ENCODE results near the gene MIR17HG.
"Not testable (repeated sequence)": the region's sequence is repeated elsewhere in the genome, so short reads cannot be mapped to it uniquely, and the experiment has no call there.

MIR17HG gene

GRCh38 chr13:91351123-91351522 lies 3.6 kb downstream of the MIR17HG start:
- no peak for ATAC-seq (replicated peaks)
- peaks cover 13 to 14% of the 10 kb centered on the region in 2 donors for H3K4me1 Mint-ChIP-seq (ENCODE audit: low read depth in 2 of 2)
- H3K27me3 Mint-ChIP-seq: no peaks in the 10 kb centered on the region
- H3K9me3 Mint-ChIP-seq: no peaks in the 10 kb centered on the region
- no peak overlapping the region for H3K4me3 Mint-ChIP-seq
- DNase-seq: no peak
- H3K36me3 Mint-ChIP-seq (ENCODE audit: insufficient read depth): peaks cover 51% of the 10 kb centered on the region
- H3K27ac Mint-ChIP-seq: no peak overlapping the region

DNA sequence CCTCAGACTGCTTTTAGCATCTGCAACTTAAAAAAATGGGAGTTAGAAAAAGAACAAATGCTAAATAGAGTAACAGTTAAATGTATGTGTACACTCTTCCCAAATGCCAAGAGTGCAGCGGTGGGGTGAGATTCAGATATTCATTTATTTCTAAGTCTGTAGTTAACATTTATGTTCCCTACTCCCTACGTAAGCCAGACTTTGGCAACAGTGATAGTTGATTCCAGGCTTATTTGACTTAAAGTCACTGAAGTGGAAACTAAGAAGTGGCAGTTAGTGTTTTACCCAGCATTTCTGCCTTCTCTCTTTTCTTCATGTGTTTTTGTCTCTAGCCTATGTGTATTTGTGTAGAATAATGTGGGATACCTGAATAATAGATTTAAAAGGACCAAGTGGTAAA lies 4.5 kb downstream of the MIR17HG start:
- Mint-ChIP-seq H3K4me3 (no peak overlapping the region), H3K9me3 (no peaks in the 10 kb centered on the region), H3K27me3 (no peaks in the 10 kb centered on the region), H3K4me1 (ENCODE audit: low read depth in 2 of 2) (peaks cover 10 to 14% of the 10 kb centered on the region in 2 donors), H3K36me3 (ENCODE audit: insufficient read depth) (peaks cover 49% of the 10 kb centered on the region), H3K27ac (no peak overlapping the region)
- ATAC-seq (replicated peaks): no peak
- no peak for DNase-seq

DNA sequence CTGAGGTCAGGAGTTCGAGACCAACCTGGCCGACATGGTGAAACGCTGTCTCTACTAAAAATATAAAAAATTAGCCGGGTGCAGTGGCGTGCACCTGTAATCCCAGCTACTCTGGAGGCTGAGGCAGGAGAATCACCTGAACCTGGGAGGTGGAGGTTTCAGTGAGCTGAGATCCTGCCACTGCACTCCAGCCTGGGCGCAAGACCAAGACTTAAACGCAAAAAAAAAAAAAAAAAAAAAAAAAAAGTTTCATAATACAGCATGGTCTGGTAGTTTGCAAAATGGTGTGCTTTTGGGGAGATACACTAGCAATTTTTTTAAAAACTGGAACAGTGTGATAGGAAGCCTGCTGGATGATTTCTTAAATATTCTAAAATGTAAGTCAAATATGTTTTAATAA lies 5.4 kb downstream of the MIR17HG start:
- not testable (repeated sequence) for H3K27me3 Mint-ChIP-seq
- H3K36me3 Mint-ChIP-seq (ENCODE audit: insufficient read depth): peaks cover 45% of the 10 kb centered on the region

GRCh38 chr13:91353494-91353893 lies 6.0 kb downstream of the MIR17HG start:
- H3K36me3 Mint-ChIP-seq (ENCODE audit: insufficient read depth): peaks cover 45% of the 10 kb centered on the region
- H3K4me3 Mint-ChIP-seq: no peak overlapping the region
- DNase-seq: no peak
- no peak overlapping the region for H3K27ac Mint-ChIP-seq
- H3K9me3 Mint-ChIP-seq: no peaks in the 10 kb centered on the region
- H3K27me3 Mint-ChIP-seq: no peaks in the 10 kb centered on the region
- H3K4me1 Mint-ChIP-seq (ENCODE audit: low read depth in 2 of 2): peaks cover 8 to 14% of the 10 kb centered on the region in 2 donors
- no peak for ATAC-seq (replicated peaks)

More for the DNA sequence above, 5.4 kb downstream of the MIR17HG start:
- peaks cover 8 to 14% of the 10 kb centered on the region in 2 donors for H3K4me1 Mint-ChIP-seq (ENCODE audit: low read depth in 2 of 2)
- not testable (repeated sequence) for ATAC-seq (replicated peaks); H3K9me3 Mint-ChIP-seq; DNase-seq; H3K27ac Mint-ChIP-seq; H3K4me3 Mint-ChIP-seq

DNA sequence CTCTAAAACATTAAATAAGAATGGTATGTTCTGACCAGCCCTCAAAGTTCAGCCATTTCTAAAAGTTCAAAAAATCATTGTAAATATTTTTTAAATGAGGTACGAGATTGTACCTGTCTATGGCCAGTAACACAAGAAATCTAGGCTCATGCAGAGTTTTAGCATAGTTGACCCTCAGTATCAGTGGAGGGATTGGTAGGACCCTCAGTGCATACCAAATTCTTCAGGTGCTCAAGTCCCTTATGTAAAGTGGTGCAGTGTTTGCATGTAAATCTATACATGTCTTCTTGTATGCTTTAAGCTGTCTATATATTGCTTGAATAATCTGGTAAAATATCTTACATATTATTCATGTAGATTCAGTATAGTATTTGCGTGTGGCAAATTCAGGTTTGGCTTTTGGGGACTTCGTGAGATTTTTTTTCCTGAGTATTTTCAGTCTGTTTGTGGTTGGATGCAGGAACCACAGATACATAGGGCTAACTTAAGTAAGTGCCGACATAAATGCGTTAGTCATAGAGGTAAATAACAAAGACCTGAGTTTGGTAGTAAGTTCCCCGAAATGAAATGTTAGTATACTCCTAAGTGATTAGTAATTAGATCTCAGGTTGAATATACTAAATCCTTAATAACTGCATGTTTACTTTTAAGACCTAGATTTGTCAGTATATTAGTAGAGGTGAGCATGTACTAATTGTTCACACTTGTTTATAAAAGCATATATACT lies 7.8 kb downstream of the MIR17HG start:
- no peak overlapping the region for H3K4me3 Mint-ChIP-seq
- peaks cover 37% of the 10 kb centered on the region for H3K36me3 Mint-ChIP-seq (ENCODE audit: insufficient read depth)
- ATAC-seq (replicated peaks) (no peak), DNase-seq (no peak)
- peaks cover 1 to 2% of the 10 kb centered on the region in 2 donors for H3K4me1 Mint-ChIP-seq (ENCODE audit: low read depth in 2 of 2)
- H3K9me3 Mint-ChIP-seq: no peaks in the 10 kb centered on the region
- no peak overlapping the region for H3K27ac Mint-ChIP-seq
- H3K27me3 Mint-ChIP-seq: no peaks in the 10 kb centered on the region

- DNase-seq (no peak), ATAC-seq (replicated peaks) (no peak)
- Mint-ChIP-seq H3K9me3 (no peaks in the 10 kb centered on the region), H3K27ac (no peak overlapping the region), H3K4me3 (no peak overlapping the region), H3K36me3 (ENCODE audit: insufficient read depth) (peaks cover 34% of the 10 kb centered on the region), H3K27me3 (no peaks in the 10 kb centered on the region), H3K4me1 (ENCODE audit: low read depth in 2 of 2) (no peaks in the 10 kb centered on the region)
Measured at GRCh38 chr13:91355826-91356710, 8.6 kb downstream of the MIR17HG start.

DNA sequence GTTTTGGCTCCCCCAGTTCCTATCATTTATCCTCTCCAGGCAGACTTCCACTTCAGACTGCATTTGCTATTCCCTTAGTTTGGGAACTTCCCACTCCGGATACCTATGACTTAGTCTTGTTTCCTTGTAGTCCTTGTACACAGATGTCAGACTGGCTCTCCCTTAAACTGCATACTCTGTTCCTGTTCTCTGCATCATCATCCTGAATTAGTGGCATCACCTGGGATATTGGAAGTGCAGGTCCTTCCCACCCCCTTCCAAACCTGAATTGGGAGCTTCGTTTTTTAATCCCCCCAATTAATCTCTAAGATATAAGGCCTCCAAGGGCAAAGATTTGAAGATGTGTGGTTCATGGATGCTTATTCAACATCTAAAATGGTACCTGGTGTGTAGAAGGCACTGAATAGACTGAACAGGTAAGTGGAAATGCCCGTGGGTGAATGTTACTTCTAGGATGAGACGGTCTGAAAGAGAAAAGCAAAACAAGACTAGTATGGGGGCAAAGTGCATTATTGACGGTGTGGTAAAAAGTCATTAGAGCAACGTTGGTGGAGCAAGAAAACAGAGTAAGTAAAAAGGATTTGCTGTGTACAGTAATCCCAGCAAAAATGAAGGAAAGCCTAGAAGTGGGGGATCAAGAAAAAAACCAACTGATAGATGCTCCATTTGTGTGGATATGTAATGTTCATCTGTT lies 9.6 kb downstream of the MIR17HG start:
- no peaks in the 10 kb centered on the region for H3K27me3 Mint-ChIP-seq
- H3K4me3 Mint-ChIP-seq: no peak overlapping the region
- no peak for DNase-seq
- no peak for ATAC-seq (replicated peaks)
- no peaks in the 10 kb centered on the region for H3K4me1 Mint-ChIP-seq (ENCODE audit: low read depth in 2 of 2)
- peak overlapping the region in 1 of 2 donors; percentile 84 for H3K27ac Mint-ChIP-seq
- no peaks in the 10 kb centered on the region for H3K9me3 Mint-ChIP-seq
- peaks cover 30% of the 10 kb centered on the region for H3K36me3 Mint-ChIP-seq (ENCODE audit: insufficient read depth)

- no peak for DNase-seq
- Mint-ChIP-seq H3K27ac (peak overlapping the region in 1 of 2 donors; percentile 84), H3K36me3 (ENCODE audit: insufficient read depth) (peaks cover 22% of the 10 kb centered on the region), H3K27me3 (no peaks in the 10 kb centered on the region), H3K4me3 (no peak overlapping the region), H3K9me3 (no peaks in the 10 kb centered on the region), H3K4me1 (ENCODE audit: low read depth in 2 of 2) (no peaks in the 10 kb centered on the region)
- ATAC-seq (replicated peaks): no peak
Measured at GRCh38 chr13:91357613-91358386, 10.3 kb downstream of the MIR17HG start.

- Mint-ChIP-seq H3K27me3 (no peaks in the 10 kb centered on the region), H3K9me3 (no peaks in the 10 kb centered on the region), H3K4me1 (ENCODE audit: low read depth in 2 of 2) (no peaks in the 10 kb centered on the region), H3K27ac (no peak overlapping the region), H3K4me3 (no peak overlapping the region), H3K36me3 (ENCODE audit: insufficient read depth) (peaks cover 16% of the 10 kb centered on the region)
- ATAC-seq (replicated peaks): no peak
- no peak for DNase-seq
Measured at GRCh38 chr13:91358387-91358782, 10.9 kb downstream of the MIR17HG start.

DNA sequence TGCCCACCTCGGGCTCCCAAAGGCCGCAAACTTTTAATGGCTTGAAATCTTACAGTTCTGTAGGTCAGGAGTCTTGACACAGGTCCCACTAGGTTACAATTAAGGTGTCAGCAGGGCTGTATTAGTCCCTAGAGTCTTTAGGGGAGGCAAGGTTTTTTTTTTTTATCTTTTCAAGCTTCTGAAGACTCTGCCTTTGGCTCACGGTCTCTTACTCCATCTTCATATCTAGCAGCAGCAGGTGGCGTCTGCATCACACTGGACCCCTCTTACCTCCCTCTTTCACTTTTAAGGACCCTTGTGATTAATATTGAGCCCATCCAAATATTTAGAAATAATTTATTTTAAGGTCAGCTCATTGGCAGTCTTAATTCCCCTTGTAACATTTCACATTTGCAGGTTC lies 11.6 kb downstream of the MIR17HG start:
- ATAC-seq (replicated peaks): no peak
- no peak overlapping the region for H3K27ac Mint-ChIP-seq
- no peaks in the 10 kb centered on the region for H3K9me3 Mint-ChIP-seq
- H3K27me3 Mint-ChIP-seq: no peaks in the 10 kb centered on the region
- H3K4me3 Mint-ChIP-seq: no peak overlapping the region
- DNase-seq: no peak
- no peaks in the 10 kb centered on the region for H3K4me1 Mint-ChIP-seq (ENCODE audit: low read depth in 2 of 2)
- peaks cover 11% of the 10 kb centered on the region for H3K36me3 Mint-ChIP-seq (ENCODE audit: insufficient read depth)

DNA sequence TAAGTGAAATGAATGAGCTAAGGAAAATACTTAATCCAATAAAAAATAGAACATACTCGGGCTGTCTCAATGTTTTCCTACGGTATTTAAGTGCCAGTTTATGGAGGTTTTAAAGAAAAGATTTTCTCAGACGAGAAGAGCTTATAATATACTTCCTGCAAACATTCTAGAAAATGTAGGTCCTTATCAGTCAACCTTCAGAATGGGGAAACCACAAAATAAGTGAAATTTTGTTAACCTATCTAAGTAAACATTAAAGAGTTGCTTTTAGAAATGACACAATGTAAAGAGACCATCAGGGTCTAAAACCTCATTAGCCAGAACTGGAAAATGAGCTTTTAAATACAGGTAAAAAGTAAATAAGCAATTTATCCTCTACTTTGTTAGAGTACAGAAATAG lies 12.1 kb downstream of the MIR17HG start:
- no peak for ATAC-seq (replicated peaks)
- no peak for DNase-seq
- Mint-ChIP-seq H3K27ac (no peak overlapping the region), H3K4me1 (ENCODE audit: low read depth in 2 of 2) (no peaks in the 10 kb centered on the region), H3K27me3 (no peaks in the 10 kb centered on the region), H3K9me3 (no peaks in the 10 kb centered on the region), H3K4me3 (no peak overlapping the region), H3K36me3 (ENCODE audit: insufficient read depth) (peaks cover 5% of the 10 kb centered on the region)

GRCh38 chr13:91360246-91360751 lies 12.8 kb downstream of the MIR17HG start:
- Mint-ChIP-seq H3K4me1 (ENCODE audit: low read depth in 2 of 2) (no peaks in the 10 kb centered on the region), H3K9me3 (no peaks in the 10 kb centered on the region), H3K36me3 (ENCODE audit: insufficient read depth) (no peaks in the 10 kb centered on the region), H3K27me3 (no peaks in the 10 kb centered on the region), H3K27ac (no peak overlapping the region), H3K4me3 (no peak overlapping the region)
- DNase-seq (no peak), ATAC-seq (replicated peaks) (no peak)

GRCh38 chr13:91361755-91362271 lies 14.3 kb downstream of the MIR17HG start:
- Mint-ChIP-seq H3K4me1 (ENCODE audit: low read depth in 2 of 2) (no peaks in the 10 kb centered on the region), H3K36me3 (ENCODE audit: insufficient read depth) (no peaks in the 10 kb centered on the region), H3K9me3 (no peaks in the 10 kb centered on the region), H3K4me3 (no peak overlapping the region), H3K27me3 (no peaks in the 10 kb centered on the region), H3K27ac (no peak overlapping the region)
- DNase-seq (no peak), ATAC-seq (replicated peaks) (no peak)

Data from effector memory CD8-positive, alpha-beta T cell (primary cell).